Measurements from ENCODE around the gene FAM171A2.
"Not testable (repeated sequence)": the region's sequence is repeated elsewhere in the genome, so short reads cannot be mapped to it uniquely, and the experiment has no call there.

FAM171A2 gene

DNA sequence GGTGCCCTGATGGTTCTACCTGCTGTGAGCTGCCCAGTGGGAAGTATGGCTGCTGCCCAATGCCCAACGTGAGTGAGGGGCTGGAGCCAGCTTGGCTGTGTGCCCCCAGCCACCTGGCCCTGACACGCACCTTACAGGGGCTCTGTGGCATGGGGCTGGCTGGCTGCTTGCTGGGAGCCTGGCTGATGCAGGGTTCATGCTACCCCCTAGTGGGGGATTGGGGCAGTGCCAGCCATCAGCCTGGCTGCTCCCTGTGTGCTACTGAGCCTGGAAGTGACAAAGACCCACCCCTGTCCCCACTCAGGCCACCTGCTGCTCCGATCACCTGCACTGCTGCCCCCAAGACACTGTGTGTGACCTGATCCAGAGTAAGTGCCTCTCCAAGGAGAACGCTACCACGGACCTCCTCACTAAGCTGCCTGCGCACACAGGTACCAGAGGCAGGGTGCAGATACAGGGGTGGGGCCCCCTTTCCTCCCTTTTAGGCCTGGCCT, 12.9 kb downstream of the FAM171A2 start:
- TF ChIP-seq GATA1 (IDR thresholded peaks at IDR 0.05; ENCODE audit: low read depth, low read length), result no peak
- no peak for TF ChIP-seq POLR2A (IDR thresholded peaks at IDR 0.05; ENCODE audit: low read length)
- peak; percentile 76 to 86 for DNase-seq

DNA sequence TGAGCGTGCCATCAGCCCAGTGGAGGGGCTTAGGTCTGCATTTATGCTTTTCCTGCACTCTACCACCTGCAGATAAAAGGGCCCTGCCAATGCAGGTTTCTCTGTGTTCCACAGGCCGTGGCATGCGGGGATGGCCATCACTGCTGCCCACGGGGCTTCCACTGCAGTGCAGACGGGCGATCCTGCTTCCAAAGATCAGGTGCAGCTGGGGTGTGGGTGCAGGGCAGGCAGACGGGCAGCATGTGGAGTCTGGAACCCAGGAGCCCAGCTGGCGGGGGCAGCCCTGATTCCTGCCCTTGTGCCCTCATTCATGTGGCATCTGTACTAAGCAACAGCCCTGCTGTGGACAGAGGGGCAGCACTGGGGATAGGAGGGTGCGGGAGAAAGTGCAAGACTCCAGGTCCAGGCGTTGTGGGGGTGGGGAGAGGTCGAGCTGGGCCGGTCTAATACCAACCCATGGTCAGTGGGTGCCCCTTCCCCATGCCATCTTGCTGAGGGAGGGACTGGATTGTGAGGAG, 14.0 kb downstream of the FAM171A2 start:
- TF ChIP-seq POLR2A (IDR thresholded peaks at IDR 0.05; ENCODE audit: low read length) (no peak), GATA1 (IDR thresholded peaks at IDR 0.05; ENCODE audit: low read depth, low read length) (no peak)
- no peak for DNase-seq

DNA sequence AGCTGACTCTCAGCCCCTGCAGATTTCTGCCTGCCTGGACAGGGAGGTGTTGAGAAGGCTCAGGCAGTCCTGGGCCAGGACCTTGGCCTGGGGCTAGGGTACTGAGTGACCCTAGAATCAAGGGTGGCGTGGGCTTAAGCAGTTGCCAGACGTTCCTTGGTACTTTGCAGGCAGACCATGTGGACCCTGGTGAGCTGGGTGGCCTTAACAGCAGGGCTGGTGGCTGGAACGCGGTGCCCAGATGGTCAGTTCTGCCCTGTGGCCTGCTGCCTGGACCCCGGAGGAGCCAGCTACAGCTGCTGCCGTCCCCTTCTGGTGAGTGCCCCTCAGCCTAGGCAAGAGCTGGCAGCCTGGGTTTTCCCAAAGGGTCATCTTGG, 14.7 kb downstream of the FAM171A2 start:
- no peak for DNase-seq
- TF ChIP-seq POLR2A (IDR thresholded peaks at IDR 0.05; ENCODE audit: low read length) (no peak), GATA1 (IDR thresholded peaks at IDR 0.05; ENCODE audit: low read depth, low read length) (no peak)

DNA sequence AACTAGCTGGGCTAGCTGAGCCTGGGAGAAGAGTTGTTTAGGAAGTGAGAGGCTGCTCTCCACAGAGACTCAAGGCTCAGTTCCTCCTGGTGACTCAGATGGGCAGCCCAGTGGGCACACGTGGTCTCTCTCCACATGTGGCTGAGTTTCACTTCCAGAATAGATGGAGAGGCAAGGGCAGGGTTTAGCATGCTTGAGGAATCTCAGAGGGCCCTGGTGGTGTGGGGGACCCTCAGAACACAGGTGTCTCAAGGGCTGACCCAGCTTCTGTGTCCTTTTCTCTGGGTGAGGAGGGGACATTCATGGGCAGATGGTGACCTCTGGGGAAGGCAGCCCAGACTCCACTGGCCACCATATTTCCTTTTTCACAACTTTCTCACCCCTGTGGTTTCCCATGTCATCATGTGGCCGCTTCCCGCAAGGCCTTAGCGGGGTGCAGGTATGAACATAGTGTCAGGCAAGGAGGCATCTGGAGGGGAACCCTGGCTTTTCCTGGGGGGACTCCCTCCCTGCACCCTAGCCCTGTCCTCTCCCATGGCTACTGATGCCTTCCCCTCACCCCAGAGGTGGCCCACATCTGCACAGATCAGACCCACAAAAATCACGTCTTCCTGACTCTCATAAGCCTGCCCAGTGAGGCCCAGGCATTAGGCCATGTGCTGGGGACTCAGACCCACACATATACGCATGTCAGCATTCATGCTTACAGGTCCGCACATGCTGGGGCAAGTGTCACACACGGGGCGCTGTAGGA, 15.2 kb downstream of the FAM171A2 start:
- no peak for DNase-seq
- no peak for TF ChIP-seq GATA1 (IDR thresholded peaks at IDR 0.05; ENCODE audit: low read depth, low read length)
- TF ChIP-seq POLR2A (IDR thresholded peaks at IDR 0.05; ENCODE audit: low read length), result no peak

DNA sequence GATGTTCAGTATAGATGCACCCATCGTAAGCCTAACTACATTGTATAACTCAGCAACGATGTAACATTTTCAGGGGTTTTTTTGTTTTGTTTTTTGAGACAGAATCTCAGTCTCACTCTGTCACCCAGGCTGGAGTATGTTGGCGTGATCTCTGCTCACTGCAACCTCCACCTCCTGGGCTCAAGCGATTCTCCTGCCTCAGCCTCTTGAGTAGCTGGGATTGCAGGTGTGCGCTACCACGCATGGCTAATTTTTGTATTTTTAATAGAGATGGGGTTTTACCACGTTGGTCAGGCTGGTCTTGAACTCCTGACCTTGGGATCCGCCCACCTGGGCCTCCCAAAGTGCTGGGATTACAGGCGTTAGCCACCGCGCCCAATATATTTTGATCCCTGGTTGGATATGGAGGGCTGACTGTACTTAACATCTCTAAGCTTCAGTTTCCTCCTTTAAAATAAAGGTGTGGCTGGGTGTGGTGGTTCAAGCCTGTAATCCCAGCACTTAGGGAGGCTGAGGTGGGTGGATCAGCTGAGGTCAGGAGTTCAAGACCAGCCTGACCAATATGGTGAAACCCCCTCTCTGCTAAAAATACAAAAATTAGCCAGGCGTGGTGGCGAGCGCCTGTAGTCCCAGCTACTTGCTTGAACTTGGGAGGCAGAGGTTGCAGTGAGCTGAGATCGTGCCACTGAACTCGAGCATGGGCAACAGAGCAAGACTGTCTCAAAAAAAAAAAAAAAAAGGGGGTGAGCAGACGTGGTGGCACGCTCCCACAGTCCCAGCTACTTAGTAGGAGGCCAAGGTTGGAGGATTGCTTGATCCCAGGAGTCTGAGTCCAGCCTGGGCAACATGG, 16.2 kb downstream of the FAM171A2 start:
- not testable (repeated sequence) for DNase-seq

DNA sequence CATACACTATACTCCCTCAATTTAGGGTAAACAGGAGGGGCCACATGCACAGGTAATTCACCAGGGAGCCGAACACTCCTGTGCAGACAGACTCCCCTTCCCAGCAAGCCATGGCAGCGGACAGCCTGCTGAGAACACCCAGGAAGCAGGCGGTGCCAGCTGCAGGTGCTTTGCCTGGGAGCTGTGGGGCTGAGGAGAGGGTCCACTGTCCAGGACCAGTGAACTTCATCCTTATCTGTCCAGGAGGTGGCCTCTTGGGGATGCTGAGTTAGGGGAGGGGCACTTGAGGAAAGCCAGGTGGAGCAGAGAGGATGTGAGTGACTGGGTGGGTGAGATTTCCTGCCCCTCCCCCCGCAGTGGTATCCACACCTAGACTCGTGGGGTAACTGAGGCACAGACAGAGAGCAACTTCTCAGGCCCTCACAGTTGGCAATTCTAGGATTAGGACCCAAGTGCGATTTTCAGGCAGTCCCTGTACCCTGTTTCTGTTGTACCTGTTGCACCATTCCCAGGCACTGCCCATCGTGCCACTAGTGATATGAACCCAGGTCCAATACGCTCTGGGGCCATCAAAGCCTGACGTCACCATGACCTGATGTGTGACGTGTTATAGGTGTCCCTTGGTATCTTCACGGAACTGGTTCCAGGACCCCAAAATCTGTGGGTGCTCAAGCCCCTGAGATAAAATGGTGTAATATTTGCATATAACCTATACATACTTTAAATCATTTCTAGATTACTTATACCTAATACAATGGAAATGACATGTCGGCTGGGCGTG, 17.4 kb downstream of the FAM171A2 start:
- TF ChIP-seq POLR2A (IDR thresholded peaks at IDR 0.05; ENCODE audit: low read length), result no peak
- no peak for TF ChIP-seq GATA1 (IDR thresholded peaks at IDR 0.05; ENCODE audit: low read depth, low read length)
- no peak for DNase-seq

DNA sequence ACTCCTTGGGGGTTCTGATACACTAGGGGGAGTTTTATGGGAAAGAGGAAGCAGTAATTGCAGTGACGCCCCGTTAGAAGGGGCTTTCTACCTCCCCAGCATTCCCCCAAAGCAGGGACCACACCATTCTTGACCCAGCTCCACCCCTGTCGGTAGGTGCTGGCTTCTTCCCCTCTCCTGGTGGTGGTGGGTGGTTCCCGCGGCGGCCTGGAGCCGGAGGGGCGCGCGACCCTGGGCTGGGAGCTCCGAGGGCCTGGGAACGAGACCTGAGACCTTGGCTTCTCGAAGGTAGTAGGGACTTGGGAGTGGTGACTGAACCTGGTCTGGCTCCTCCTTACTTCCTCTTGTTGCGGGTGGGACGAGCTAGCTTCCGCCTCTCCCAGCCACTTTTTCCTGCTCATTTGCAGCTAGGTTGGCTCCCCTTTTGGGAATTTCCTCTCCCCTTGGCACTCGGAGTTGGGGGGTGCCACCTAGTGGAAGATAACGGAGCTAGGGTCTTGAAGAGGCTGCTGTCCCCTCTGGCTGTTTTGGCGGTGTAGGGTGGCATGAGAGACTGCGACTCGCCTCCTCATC, 18.1 kb downstream of the FAM171A2 start:
- TF ChIP-seq GATA1 (IDR thresholded peaks at IDR 0.05; ENCODE audit: low read depth, low read length) (no peak), POLR2A (IDR thresholded peaks at IDR 0.05; ENCODE audit: low read length) (peak; percentile 31)
- DNase-seq, result peak; percentile 48 to 69

DNA sequence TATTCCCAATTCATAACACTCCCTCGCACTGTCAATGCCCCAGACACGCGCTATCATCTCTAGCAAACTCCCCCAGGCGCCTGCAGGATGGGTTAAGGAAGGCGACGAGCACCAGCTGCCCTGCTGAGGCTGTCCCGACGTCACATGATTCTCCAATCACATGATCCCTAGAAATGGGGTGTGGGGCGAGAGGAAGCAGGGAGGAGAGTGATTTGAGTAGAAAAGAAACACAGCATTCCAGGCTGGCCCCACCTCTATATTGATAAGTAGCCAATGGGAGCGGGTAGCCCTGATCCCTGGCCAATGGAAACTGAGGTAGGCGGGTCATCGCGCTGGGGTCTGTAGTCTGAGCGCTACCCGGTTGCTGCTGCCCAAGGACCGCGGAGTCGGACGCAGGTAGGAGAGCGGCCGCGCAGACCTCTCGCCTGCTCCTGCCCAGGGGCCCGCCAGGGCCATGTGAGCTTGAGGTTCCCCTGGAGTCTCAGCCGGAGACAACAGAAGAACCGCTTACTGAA, 18.7 kb downstream of the FAM171A2 start, which contains the start of gene GRN:
GRN (plus strand) TSS at position 364 of the 515 bp plus-strand sequence. CDS start 3,863 bp downstream, outside the sequence.
- TF ChIP-seq GATA1 (IDR thresholded peaks at IDR 0.05; ENCODE audit: low read depth, low read length) (no peak), POLR2A (IDR thresholded peaks at IDR 0.05; ENCODE audit: low read length) (peak; percentile 66)
- DNase-seq, result peak; percentile 92

DNA sequence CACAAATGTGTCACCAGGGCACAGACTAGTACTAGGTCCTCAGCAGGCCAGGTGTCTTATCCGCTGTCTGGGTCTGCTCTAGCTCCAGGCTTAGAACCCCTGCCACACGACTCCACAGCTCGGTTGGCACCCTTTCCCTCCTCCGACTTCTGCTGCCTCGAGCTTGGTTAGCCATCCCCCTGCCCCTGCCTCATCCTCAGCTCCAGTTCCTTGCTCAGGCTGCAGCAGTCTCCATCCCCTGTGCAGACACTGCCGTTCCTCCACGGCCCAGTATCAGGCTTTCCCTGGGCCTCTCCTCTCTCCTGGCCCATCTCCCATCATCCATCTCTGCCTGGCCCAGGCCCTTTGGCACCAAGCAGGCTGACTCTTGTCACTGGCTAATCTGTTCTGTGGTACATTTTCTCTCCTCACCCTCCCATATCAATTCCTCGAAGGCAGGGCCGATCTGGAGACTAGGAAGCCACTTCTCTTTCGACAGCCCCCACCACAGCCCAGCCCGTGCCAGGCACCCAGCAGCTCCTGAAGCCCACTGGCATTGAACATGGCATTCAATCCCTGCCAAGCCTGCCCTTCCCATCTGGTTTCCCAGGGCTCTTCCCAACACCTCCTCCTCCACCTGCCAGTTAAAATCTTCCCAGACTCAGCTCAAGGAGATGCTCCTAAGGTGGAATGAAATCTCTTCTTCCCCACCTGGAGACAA, 20.0 kb downstream of the FAM171A2 start:
- DNase-seq, result no peak
- TF ChIP-seq GATA1 (IDR thresholded peaks at IDR 0.05; ENCODE audit: low read depth, low read length), result no peak
- TF ChIP-seq POLR2A (IDR thresholded peaks at IDR 0.05; ENCODE audit: low read length), result no peak

DNA sequence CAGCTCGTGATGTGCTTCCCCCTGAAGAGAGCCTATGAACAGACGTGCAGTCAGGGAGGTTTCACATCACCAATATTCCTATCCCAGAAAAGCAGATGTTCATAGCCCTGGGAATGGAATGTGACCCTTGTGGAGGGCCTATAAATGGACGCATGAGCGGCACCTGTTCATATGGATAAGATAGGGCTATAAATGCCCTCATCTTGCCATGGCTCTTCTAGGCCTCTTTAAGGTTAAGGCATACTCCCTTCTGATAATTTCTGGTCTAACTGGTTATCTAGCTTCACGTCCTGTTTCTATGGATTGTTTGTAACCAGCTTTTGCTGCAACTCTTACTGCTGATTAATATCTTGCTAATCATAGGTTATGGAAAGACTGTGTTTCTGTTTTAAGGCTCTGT, 23.1 kb downstream of the FAM171A2 start:
- peak; percentile 34 to 83 for DNase-seq

DNA sequence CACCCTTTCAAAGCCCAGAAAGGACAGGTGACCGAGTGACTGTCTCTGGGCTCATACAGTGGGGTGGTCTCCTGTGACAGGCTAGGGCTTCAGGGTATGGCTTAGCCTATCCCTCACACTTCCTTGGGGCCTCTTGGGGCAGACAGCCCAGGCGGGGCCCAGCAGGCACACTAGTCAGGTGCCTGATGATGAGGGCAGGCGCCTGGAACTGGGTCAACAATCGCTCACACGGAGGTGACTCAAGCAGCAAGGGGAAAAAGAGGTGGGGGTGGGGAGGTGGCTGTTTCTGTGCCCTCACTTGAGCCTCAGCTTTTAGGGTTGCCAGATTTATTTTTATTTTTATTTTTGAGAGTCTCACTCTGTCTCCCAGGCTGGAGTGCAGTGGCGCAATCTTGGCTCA, 25.0 kb downstream of the FAM171A2 start:
- TF ChIP-seq GATA1 (IDR thresholded peaks at IDR 0.05; ENCODE audit: low read depth, low read length) (no peak), POLR2A (IDR thresholded peaks at IDR 0.05; ENCODE audit: low read length) (no peak)
- DNase-seq, result no peak

DNA sequence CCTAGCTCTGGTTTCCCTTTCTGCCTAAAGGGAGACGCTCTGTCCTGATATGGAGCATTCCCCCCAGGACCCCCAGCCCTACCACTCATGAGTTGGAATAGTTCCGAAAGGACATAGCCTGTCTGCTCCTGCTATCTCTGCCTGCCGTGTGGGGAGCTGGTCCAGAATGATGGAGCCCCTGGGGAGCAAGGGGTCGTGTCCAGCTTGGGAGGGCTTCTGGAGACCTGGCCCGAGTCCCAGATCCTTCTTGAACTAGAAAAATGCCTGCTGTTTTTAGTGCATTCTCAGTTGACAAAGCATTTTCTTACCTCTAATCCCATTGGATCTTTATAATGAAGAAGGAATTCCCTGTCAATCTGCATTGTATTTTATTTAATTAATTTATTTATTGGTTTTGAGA, 27.7 kb downstream of the FAM171A2 start:
- no peak for DNase-seq
- TF ChIP-seq POLR2A (IDR thresholded peaks at IDR 0.05; ENCODE audit: low read length), result no peak
- TF ChIP-seq GATA1 (IDR thresholded peaks at IDR 0.05; ENCODE audit: low read depth, low read length), result no peak

DNA sequence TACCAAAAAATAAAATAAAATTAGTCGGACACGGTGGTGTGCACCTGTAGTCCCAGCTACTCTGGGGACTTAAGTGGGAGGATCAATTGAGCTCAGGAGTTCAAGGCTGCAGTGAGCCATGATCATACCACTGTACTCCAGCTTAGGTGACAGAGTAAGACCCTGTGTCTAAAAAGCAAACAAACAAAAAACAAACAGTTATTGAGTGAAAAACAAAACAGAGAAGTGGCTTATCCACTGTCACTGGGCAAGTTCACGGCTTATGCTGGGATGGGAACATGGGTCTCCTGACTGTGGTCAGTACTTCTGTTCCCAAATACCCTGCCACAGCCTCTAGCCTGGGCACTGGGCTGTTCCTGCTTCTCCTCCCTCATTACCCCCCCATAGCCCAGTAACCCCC, 28.1 kb downstream of the FAM171A2 start:
- DNase-seq, result no peak

More for the DNA sequence above, 28.1 kb downstream of the FAM171A2 start:
- TF ChIP-seq GATA1 (IDR thresholded peaks at IDR 0.05; ENCODE audit: low read depth, low read length) (no peak), POLR2A (IDR thresholded peaks at IDR 0.05; ENCODE audit: low read length) (no peak)
